Astrocyte of the cerebellum (primary cell): ENCODE results near the gene MGST2.
"Not testable (repeated sequence)": the region's sequence is repeated elsewhere in the genome, so short reads cannot be mapped to it uniquely, and the experiment has no call there.

Experiments
- DNase-seq: peaks from one replicate; pipeline ENCODE4 v3.0.0-alpha.2; 2011; ENCODE audit warnings: low read depth
- H3K4me3 ChIP-seq: 2 replicates; pipeline ENCODE4 v1.5.1; 2011; ENCODE audit warnings: mild to moderate bottlenecking, low read depth, low read length, moderate library complexity
- in situ Hi-C: cut with HindIII; loops from 2 replicates; pipeline ENCODE4 v1.10.0; 2017; ENCODE audit warnings: low sequenced_read_pairs
- TF ChIP-seq, protein P1 (sequence below): IDR thresholded peaks from 2 replicates; pipeline ENCODE4 v1.5.1; 2012; ENCODE audit warnings: low read length, low read depth, moderate library complexity, mild to moderate bottlenecking; ENCODE audit errors: missing control alignments

The MGST2 gene

GRCh38 chr4:139625482-139625881, 40.1 kb upstream of the MGST2 start:
- TF ChIP-seq, protein P1, sequence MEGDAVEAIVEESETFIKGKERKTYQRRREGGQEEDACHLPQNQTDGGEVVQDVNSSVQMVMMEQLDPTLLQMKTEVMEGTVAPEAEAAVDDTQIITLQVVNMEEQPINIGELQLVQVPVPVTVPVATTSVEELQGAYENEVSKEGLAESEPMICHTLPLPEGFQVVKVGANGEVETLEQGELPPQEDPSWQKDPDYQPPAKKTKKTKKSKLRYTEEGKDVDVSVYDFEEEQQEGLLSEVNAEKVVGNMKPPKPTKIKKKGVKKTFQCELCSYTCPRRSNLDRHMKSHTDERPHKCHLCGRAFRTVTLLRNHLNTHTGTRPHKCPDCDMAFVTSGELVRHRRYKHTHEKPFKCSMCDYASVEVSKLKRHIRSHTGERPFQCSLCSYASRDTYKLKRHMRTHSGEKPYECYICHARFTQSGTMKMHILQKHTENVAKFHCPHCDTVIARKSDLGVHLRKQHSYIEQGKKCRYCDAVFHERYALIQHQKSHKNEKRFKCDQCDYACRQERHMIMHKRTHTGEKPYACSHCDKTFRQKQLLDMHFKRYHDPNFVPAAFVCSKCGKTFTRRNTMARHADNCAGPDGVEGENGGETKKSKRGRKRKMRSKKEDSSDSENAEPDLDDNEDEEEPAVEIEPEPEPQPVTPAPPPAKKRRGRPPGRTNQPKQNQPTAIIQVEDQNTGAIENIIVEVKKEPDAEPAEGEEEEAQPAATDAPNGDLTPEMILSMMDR, result no peak
- in situ Hi-C loops, result loop anchor here (5.0 kb wide), 1 partner anchor 38 kb away; no protein-coding TSS in a partner anchor
- DNase-seq, result no peak
- no peak overlapping the region for H3K4me3 ChIP-seq

- in situ Hi-C loops, result loop anchor here (5.0 kb wide), 1 partner anchor 41 kb away; no protein-coding TSS in a partner anchor
- TF ChIP-seq, protein P1, result no peak
- H3K4me3 ChIP-seq, result no peak overlapping the region
- DNase-seq, result no peak
These were observed 37.2 kb upstream of the MGST2 start for GRCh38 chr4:139628184-139629012.

DNA sequence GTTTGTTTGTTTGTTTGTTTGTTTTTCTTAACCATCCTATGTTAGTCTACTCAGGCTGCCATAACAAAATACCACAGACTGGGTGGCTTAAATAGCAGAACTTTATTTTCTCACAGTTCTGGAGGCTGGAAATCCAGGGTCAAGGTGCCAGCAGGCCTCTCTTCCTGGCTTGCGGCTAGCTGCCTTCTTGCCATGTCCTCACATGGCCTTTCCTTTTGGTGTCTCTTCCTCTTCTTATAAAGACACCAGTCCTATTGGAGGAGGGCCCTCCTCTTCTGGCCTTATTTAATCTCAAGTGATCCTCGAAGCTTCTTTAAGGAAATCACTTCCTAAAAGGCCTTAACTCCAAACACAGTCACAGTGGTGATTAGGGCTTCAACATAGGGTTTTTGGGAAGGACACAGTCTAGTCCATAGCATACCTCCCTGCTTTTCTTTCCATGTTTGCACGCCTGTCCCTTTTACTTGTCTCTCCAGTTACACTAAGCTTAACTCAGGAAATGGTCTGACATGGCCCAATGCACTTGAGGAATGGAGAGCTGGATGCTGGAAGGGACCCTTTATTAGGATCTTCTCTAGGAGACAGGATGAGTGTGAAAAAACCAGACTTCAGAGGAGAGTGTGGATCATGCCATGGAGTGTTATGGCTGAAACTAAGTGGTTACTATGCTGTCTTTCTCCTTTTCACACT, 36.0 kb upstream of the MGST2 start:
- H3K4me3 ChIP-seq, result no peak overlapping the region
- in situ Hi-C loops, result loop anchor here (5.0 kb wide), 1 partner anchor 42 kb away; no protein-coding TSS in a partner anchor
- TF ChIP-seq, protein P1, result no peak
- no peak for DNase-seq

- no peak overlapping the region for H3K4me3 ChIP-seq
- in situ Hi-C loops, result no loop called here
- DNase-seq, result no peak
- TF ChIP-seq, protein P1, result no peak
These were observed 35.5 kb upstream of the MGST2 start for GRCh38 chr4:139630126-139630495.

- in situ Hi-C loops, result no loop called here
These were observed 34.6 kb upstream of the MGST2 start for GRCh38 chr4:139630991-139631390.

DNA sequence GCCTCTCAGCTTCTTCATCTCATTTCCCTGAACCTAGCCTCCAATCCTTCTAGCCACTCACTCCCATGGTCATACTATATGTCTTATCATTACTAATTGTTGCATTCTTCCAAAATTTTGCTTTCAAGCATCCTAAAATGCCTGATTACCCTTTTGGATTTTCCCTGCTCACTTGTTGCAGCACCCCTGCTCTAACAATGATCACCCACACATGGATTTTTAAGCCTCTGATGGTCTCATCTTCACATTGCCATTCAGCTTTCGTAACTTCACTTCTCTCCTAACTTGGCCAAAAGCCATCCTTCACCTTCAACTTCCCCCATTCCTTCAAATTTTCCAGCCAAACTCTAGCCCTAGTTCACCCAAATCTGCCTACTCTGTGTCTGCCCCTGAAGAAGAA, 33.8 kb upstream of the MGST2 start:
- in situ Hi-C loops, result no loop called here
- TF ChIP-seq, protein P1, result no peak
- DNase-seq, result no peak
- no peak overlapping the region for H3K4me3 ChIP-seq

More at GRCh38 chr4:139630991-139631390, 34.6 kb upstream of the MGST2 start:
- DNase-seq, result no peak
- TF ChIP-seq, protein P1, result no peak
- H3K4me3 ChIP-seq, result no peak overlapping the region

DNA sequence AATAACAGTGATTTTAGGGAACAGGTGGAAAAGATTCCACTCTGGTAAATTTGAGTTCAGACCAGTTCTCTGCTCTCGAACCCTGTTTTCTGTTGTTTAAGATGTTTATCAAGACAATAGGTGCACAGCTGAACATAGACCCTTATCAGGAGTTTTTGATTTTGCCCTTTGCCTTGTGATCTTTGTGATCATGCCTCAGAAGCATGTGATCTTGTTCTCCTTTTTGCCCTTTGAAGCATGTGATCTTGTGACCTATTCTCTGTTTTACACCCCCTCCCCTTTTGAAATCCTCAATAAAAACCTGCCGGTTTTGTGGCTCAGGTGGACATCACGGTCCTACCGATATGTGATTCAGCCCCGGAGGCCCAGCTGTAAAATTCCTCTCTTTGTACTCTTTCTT, 32.9 kb upstream of the MGST2 start:
- H3K4me3 ChIP-seq, DNase-seq, in situ Hi-C loops: not testable (repeated sequence)
